Measurements from ENCODE around the gene YBX2.

The YBX2 gene

DNA sequence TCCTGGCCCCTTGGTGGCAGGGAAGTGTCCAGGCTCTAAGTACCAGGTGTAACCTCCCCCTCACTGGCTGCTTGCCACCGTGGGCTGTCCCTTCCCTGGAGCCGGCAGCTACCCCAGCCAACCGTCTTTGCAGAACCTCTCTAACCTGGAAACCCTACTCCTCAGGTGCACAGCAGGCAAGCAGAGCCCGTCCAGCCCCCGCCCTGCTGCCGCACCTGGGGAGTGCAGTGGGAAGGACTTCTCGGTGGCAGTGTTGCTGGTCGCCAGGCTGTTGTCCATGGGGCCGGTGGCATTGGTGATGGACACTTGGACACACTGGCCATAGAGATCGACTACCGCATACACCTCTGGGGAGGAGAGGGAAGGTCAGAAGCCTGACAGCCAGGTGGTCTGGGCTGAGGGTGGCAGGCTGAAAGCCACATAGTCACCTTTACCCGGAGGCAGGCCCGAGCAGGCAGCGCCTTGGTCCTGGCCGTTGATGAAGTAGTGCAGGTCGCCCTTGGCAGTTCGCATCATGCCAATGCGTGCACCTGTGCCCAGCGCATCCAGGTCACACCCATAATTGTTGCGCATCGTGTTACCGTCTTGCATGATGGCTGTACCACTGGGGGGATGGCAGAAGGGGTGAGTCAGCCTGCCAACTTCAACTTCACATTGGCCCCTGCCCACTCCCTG, 28.2 kb upstream of the YBX2 start:
- FAIRE-seq, result no peak

- FAIRE-seq, result no peak
These were observed 27.0 kb upstream of the YBX2 start for GRCh38 chr17:7321466-7321865.

- FAIRE-seq, result no peak
These were observed 23.9 kb upstream of the YBX2 start for GRCh38 chr17:7318121-7318860.

DNA sequence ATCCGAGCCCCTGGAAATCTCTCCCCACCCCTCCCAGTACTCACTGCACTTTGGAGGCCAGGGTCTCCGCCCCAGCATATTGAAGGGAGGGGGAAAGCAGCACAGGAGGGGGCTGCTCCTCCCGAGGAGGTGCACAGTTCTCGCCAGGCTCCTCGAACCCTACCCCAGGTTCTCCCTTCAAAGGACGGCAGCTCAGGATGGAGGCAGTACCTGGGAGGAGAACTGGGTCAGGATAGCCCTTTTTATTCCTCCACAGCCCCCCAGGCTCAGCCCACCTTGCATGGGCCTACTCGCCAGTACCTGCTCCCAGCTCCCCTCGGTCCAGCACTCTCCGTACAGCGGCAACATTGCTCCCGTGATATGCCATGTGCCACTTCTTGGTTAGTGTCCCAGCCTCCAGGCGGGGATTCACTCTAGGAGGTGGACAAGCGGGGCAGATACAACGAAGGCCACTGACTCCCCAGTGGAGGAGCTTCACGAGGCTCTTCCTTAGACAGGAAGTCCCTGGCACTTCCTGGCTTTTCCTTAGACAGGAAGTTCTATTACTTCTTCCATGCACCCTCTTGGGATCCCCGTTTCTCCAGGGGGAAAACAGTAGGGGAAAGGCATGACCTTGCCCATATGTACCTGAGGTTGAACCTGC, 22.8 kb upstream of the YBX2 start:
- FAIRE-seq, result no peak

DNA sequence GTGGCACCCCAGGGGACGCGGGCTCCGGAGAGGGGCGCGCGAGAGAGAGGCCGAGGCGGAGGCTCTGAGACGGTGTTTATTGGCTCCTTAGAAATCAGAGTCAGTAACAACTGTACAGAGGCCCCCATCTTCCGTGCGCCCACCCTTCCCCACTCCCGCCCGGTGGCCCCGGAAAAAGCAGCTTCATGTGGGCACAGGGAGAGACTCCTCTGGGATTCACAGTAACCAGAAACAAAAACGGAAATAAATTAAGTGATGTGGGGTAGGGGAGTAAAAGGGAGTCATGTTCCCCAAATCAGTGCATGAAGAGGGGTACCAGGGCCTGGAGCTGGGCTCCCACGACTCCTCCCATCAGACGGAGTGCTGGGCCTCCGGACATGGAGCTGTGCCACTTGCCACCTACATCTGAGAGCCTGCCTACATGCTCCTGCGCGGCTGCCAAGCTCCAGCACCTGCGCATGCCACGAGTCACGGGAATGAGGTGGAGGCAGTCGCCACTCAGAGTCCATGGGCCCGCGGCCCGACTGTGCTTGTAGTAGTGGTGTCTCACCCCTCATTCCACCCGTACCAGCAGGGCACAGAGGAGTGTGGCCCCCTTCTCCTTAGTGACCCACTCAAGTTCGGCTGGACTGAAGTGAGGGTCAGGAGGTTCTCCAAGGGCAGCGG, 21.3 kb upstream of the YBX2 start:
- FAIRE-seq, result no peak

- no peak for FAIRE-seq
These were observed 20.5 kb upstream of the YBX2 start, which contains the start of gene GPS2 for GRCh38 chr17:7314719-7315569. TSS of gene GPS2 (minus strand) at chr17:7315360. CDS start at chr17:7315052, 308 bp downstream.

- no peak for FAIRE-seq
These were observed 19.7 kb upstream of the YBX2 start for GRCh38 chr17:7313890-7314718.

GRCh38 chr17:7313088-7313889, 18.9 kb upstream of the YBX2 start:
- no peak for FAIRE-seq

GRCh38 chr17:7312432-7313087, 18.1 kb upstream of the YBX2 start:
- no peak for FAIRE-seq

GRCh38 chr17:7311110-7311705, 16.8 kb upstream of the YBX2 start:
- FAIRE-seq, result no peak

GRCh38 chr17:7309628-7310027, 15.2 kb upstream of the YBX2 start:
- FAIRE-seq, result no peak

- no peak for FAIRE-seq
These were observed 14.4 kb upstream of the YBX2 start for GRCh38 chr17:7308625-7309433.

DNA sequence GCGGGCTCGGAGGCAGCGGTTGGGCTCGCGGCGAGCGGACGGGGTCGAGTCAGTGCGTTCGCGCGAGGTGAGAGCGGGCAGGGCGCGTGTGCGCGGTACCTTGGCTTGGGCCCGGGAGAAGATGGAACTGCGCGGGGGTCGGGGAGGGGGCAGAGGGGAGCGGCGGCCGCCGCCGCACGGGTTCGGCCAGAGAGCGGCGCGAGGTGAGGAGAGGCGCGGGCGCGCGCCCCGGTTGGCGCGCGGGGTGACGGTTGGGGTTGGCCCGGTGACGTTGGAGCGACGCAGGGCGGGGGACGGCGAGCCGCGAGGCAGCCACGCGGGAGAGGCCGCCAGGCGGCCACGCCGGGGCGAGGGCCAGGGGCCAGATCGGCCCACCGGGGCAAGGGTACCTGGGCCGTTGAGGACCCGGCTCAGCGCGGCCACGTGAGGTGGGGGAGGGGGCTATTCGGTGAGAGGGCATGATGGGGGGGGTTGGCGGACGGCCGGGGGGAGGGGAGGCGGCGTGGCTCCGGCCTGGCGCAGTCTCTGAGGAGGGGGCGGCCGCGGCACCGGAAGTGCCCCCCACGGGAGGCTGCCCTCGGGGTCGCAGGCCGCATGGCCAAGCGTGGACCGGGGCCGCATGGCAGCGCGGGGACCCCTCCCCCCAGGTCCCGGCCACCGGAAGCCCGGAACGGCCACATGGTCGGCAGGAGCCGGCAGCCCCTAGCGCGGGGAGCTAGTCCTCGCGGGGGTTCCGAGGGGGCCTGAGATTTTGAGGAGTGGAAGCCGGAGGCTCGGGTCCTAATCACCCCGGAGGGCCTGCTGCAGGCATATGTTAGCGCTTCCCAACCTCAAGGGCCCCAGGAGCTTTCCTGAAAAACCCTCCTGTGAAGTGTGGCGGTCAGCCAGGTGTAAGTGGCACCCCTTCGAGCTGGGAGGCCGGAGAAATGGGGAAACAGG, 13.5 kb upstream of the YBX2 start:
- FAIRE-seq, result no peak

DNA sequence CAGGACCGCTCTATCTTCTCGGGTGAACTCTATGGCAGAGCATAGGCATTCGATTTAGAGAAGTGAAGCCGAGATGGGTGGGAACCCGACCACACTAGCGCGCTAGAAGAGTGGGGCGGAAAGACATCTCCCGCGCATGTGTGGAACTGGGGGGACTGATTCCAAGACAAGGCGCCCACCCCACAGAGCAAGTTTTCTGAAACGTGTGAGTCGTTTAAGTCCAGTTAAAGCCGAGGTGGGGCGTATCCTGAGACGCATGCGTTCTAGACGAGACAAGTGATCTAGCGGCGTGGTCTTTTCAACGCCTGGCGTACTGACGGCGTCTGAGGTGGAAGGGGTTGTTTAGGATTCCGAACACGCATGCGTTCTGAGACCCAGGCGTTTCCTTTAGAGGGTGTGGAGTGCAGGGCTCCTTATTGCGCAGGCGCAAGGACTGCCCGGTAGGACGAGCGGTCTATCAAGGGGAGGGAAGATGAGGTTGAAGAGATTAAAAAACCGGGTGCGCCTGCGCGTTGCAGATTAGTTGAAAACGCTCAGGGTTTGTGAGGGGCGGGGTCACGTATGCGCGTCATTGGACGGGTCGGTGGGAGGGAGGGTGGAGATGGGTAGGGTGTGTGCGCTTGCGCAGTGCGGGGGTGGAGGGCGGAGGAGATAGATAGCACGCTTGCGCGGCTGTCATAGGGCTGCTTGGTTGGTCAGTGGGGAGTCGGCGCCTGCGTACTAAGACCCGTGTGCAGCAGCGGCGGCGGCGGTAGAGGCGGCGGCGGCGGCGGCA, 12.7 kb upstream of the YBX2 start, which contains the start of gene EIF5A:
Gene EIF5A, plus strand, starts transcription at position 718 of the 775 bp plus-strand sequence. CDS start 2,008 bp downstream, outside the sequence.
- peak; percentile 65 for FAIRE-seq

DNA sequence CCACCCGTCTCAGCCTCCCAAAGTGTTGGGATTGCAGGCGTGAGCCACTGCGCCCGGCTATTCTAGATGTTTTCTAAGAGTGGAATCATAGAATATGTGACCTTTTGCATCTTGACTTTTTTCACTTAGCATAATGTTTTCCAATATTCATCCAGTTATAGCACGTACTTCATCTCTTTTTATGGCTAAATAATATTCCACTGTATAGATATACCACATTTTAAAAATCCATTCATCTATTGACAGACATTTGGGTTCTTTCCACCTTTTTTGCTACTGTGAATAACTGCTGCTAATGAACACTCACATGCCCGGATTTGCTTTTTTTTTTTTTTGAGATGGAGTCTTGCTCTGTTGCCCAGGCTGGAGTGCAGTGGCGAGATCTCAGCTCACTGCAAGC, 9.7 kb upstream of the YBX2 start:
- FAIRE-seq, result no peak

GRCh38 chr17:7296189-7296861, 1.9 kb upstream of the YBX2 start:
- FAIRE-seq, result no peak
